ENCODE data around the gene INHBA.

Gene INHBA

DNA sequence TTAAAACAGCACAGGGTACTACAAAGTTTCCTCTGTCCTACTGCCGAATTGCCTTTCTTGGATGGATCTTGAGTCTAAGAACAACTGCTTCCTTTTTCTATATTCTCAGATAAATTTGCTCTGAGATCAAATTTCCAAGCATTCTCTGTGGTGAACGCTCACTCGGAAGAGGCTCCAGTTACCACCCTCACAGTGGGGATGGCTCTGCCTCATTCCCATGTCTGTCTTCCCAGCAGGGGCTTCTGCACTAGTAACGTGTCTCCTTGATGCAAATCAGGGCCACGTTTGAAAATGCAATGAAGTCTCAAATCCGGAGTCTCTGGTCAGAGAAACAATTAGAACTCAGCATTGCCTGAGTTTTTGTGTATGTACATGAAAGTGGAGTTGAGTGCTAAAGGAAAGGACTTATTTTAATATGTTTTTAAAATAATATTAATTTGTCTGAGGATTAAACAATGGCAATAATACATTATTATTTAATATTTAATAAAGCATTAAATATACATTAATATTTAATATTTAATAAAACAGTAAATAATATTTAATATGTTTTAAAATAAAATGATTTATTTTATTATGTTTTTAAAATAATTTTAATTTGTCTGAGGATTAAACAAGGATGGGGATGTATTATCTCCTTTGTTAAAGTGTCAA is 61.8 kb downstream of the INHBA start:
- no peak overlapping the region for H3K27ac ChIP-seq (replicated peaks)
- no peak for DNase-seq (ENCODE audit: low read depth in 1 of 2, low spot score in 1 of 2)
- H3K27me3 ChIP-seq (ENCODE audit: insufficient read depth, poor library complexity, severe bottlenecking), result peaks cover 2% of the 10 kb centered on the region
- TF ChIP-seq POLR2AphosphoS5 (IDR thresholded peaks at IDR 0.05; ENCODE audit: low read depth), result no peak
- TF ChIP-seq, protein P1, sequence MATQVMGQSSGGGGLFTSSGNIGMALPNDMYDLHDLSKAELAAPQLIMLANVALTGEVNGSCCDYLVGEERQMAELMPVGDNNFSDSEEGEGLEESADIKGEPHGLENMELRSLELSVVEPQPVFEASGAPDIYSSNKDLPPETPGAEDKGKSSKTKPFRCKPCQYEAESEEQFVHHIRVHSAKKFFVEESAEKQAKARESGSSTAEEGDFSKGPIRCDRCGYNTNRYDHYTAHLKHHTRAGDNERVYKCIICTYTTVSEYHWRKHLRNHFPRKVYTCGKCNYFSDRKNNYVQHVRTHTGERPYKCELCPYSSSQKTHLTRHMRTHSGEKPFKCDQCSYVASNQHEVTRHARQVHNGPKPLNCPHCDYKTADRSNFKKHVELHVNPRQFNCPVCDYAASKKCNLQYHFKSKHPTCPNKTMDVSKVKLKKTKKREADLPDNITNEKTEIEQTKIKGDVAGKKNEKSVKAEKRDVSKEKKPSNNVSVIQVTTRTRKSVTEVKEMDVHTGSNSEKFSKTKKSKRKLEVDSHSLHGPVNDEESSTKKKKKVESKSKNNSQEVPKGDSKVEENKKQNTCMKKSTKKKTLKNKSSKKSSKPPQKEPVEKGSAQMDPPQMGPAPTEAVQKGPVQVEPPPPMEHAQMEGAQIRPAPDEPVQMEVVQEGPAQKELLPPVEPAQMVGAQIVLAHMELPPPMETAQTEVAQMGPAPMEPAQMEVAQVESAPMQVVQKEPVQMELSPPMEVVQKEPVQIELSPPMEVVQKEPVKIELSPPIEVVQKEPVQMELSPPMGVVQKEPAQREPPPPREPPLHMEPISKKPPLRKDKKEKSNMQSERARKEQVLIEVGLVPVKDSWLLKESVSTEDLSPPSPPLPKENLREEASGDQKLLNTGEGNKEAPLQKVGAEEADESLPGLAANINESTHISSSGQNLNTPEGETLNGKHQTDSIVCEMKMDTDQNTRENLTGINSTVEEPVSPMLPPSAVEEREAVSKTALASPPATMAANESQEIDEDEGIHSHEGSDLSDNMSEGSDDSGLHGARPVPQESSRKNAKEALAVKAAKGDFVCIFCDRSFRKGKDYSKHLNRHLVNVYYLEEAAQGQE (IDR thresholded peaks at IDR 0.05; ENCODE audit: insufficient replicate concordance, low read depth), result no peak
- TF ChIP-seq GABPA (IDR thresholded peaks at IDR 0.05; ENCODE audit: low read depth), result no peak
- TF ChIP-seq SPI1 (IDR thresholded peaks at IDR 0.05; ENCODE audit: borderline replicate concordance, low read depth), result no peak
- TF ChIP-seq, protein P2, sequence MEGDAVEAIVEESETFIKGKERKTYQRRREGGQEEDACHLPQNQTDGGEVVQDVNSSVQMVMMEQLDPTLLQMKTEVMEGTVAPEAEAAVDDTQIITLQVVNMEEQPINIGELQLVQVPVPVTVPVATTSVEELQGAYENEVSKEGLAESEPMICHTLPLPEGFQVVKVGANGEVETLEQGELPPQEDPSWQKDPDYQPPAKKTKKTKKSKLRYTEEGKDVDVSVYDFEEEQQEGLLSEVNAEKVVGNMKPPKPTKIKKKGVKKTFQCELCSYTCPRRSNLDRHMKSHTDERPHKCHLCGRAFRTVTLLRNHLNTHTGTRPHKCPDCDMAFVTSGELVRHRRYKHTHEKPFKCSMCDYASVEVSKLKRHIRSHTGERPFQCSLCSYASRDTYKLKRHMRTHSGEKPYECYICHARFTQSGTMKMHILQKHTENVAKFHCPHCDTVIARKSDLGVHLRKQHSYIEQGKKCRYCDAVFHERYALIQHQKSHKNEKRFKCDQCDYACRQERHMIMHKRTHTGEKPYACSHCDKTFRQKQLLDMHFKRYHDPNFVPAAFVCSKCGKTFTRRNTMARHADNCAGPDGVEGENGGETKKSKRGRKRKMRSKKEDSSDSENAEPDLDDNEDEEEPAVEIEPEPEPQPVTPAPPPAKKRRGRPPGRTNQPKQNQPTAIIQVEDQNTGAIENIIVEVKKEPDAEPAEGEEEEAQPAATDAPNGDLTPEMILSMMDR (IDR thresholded peaks at IDR 0.05; ENCODE audit: insufficient read depth, low read length), result no peak
- no peak overlapping the region for H3K4me3 ChIP-seq (replicated peaks; ENCODE audit: insufficient read depth, low read length)

DNA sequence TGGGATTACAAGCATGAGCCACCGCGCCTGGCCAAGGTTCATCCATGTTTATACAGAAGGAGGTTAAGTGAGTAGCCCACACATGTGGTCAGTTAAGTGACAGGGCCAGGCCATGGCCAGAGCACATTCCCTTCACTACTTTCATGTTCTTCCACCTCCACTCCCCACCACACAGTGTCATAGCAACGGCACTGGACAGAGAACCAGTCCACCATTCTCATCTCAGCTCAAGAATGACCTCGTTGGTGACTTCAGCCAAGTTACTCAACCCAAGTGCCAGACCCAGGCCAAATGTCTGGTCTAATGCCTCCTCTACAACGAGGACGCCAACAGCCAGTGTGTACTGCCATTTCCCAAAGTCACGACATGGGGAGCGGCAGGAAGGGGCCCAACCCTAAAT is 62.4 kb downstream of the INHBA start:
- no peak for DNase-seq (ENCODE audit: low read depth in 1 of 2, low spot score in 1 of 2)
- Histone ChIP-seq H3K27ac (replicated peaks) (no peak overlapping the region), H3K4me3 (replicated peaks; ENCODE audit: insufficient read depth, low read length) (no peak overlapping the region)

DNA sequence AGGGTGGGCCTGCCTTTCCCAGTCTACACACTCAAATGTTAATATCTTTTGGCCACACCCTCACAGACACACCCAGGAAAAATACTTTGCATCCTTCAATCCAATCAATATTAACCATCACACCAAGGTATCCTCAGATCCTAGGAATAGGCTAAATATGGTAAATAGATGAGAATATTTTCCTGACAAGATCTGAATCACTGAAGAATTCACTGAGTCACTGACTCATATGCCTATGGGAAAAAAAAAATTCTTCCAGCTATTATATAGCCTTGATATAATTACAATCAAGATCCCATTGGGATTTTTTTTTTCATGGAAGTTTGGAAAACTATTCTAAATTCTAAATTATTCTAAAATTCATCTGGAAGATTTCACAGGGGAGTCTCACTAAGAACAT is 65.8 kb downstream of the INHBA start:
- H3K27ac ChIP-seq (replicated peaks), result no peak overlapping the region
- no peaks in the 10 kb centered on the region for H3K27me3 ChIP-seq (ENCODE audit: insufficient read depth, poor library complexity, severe bottlenecking)
- TF ChIP-seq, protein P2 (IDR thresholded peaks at IDR 0.05; ENCODE audit: insufficient read depth, low read length), result no peak
- TF ChIP-seq, protein P1 (IDR thresholded peaks at IDR 0.05; ENCODE audit: insufficient replicate concordance, low read depth), result no peak
- TF ChIP-seq POLR2AphosphoS5 (IDR thresholded peaks at IDR 0.05; ENCODE audit: low read depth) (no peak), SPI1 (IDR thresholded peaks at IDR 0.05; ENCODE audit: borderline replicate concordance, low read depth) (no peak)
- DNase-seq (ENCODE audit: low read depth in 1 of 2, low spot score in 1 of 2), result no peak
- no peak overlapping the region for H3K4me3 ChIP-seq (replicated peaks; ENCODE audit: insufficient read depth, low read length)

More for the DNA sequence above, 62.4 kb downstream of the INHBA start:
- H3K27me3 ChIP-seq (ENCODE audit: insufficient read depth, poor library complexity, severe bottlenecking), result peaks cover 2% of the 10 kb centered on the region
- no peak for TF ChIP-seq POLR2AphosphoS5 (IDR thresholded peaks at IDR 0.05; ENCODE audit: low read depth)
- TF ChIP-seq SPI1 (IDR thresholded peaks at IDR 0.05; ENCODE audit: borderline replicate concordance, low read depth), result no peak
- TF ChIP-seq, protein P1 (IDR thresholded peaks at IDR 0.05; ENCODE audit: insufficient replicate concordance, low read depth), result no peak
- TF ChIP-seq, protein P2 (IDR thresholded peaks at IDR 0.05; ENCODE audit: insufficient read depth, low read length), result no peak
- TF ChIP-seq GABPA (IDR thresholded peaks at IDR 0.05; ENCODE audit: low read depth), result no peak

All from HL-60 (cell line).